ENCODE measurements around the gene KCNQ1. TPM values are rescaled to one million over a fixed set of nuclear protein-coding genes. Genes with fewer than 3 reads are reported as not detected.

The KCNQ1 gene
- total and polyA plus RNA-seq, 2 experiments from 2014 or later, result 0.45 to 0.87 TPM

DNA sequence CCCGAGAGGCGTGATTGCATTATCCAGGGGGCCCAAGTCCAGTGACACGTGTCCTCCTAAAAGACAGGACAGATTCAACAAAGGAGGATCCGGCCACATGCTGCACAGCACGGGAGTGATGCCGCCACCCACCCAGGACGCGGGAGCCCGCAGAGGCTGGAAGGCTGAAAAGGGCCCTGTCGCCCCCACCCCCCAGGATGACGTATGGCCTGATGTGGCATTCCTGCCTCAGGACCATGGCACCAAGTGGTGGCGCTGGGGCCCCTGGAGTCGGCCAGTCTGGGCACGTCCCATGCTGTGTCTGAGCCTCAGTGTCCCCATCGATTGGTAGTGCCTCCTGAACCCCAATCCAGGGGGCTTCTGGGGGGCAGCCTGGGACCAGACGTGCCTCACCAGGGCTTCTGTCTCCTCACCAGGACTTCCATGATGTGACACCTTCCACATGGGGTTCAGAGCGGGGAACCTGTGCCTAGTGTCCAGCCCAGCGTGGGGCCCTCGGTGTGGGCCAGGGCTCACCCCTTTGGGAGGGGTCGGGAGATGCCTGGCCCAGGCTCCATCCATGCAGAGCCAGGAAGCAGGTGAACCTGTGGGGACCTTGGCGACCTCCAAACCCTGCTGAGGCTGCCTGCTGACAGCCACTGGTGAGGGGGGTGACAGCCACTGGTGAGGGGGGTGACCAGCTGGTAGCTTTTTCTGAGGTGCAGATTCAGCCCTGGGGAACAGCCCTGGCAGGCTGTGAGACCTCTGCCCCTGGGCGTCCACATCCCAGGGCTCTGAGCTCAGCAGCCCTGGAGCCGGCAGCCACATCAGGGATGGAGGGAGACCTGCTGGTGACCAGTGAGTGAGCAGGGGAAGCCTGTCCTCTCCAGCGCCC is 75.3 kb downstream of the KCNQ1 start:
- Mint-ChIP-seq H3K27me3 (ENCODE audit: insufficient read depth, low read depth, poor library complexity) (peaks cover 30% of the 10 kb centered on the region), H3K4me3 (no peak overlapping the region), H3K9me3 (no peaks in the 10 kb centered on the region), H3K27ac (no peak overlapping the region), H3K4me1 (no peaks in the 10 kb centered on the region), H3K36me3 (ENCODE audit: low read depth) (no peaks in the 10 kb centered on the region)
- Histone ChIP-seq H3K4me1 (ENCODE audit: insufficient read depth) (no peaks in the 10 kb centered on the region), H3K27ac (ENCODE audit: low read depth) (no peak overlapping the region), H3F3A (replicated peaks; ENCODE audit: low read depth) (no peaks in the 10 kb centered on the region), H3K9me2 (ENCODE audit: insufficient read depth) (no peaks in the 10 kb centered on the region), H3K79me2 (replicated peaks; ENCODE audit: insufficient read depth) (no peaks in the 10 kb centered on the region), H3K4me3 (no peak overlapping the region), H3K4me2 (no peak overlapping the region), H4K20me1 (replicated peaks; ENCODE audit: insufficient read depth) (no peaks in the 10 kb centered on the region), H2AFZ (no peak overlapping the region), H3K27me3 (ENCODE audit: insufficient read depth) (no peaks in the 10 kb centered on the region), H3K36me3 (ENCODE audit: insufficient read depth) (no peaks in the 10 kb centered on the region)
- ATAC-seq (no peak), DNase-seq (ENCODE audit: low spot score) (no peak)
- TF ChIP-seq, protein P1, sequence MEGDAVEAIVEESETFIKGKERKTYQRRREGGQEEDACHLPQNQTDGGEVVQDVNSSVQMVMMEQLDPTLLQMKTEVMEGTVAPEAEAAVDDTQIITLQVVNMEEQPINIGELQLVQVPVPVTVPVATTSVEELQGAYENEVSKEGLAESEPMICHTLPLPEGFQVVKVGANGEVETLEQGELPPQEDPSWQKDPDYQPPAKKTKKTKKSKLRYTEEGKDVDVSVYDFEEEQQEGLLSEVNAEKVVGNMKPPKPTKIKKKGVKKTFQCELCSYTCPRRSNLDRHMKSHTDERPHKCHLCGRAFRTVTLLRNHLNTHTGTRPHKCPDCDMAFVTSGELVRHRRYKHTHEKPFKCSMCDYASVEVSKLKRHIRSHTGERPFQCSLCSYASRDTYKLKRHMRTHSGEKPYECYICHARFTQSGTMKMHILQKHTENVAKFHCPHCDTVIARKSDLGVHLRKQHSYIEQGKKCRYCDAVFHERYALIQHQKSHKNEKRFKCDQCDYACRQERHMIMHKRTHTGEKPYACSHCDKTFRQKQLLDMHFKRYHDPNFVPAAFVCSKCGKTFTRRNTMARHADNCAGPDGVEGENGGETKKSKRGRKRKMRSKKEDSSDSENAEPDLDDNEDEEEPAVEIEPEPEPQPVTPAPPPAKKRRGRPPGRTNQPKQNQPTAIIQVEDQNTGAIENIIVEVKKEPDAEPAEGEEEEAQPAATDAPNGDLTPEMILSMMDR (conservative IDR thresholded peaks at IDR 0.05; ENCODE audit: low read depth in 2 of 2), result no peak
- TF ChIP-seq EZH2phosphoT487 (IDR thresholded peaks at IDR 0.05; ENCODE audit: unreplicated experiment) (no peak), STAT1 (IDR thresholded peaks at IDR 0.05; ENCODE audit: unreplicated experiment) (no peak), POLR2AphosphoS5 (IDR thresholded peaks at IDR 0.05; ENCODE audit: low read depth) (no peak), NANOG (IDR thresholded peaks at IDR 0.05; ENCODE audit: borderline replicate concordance) (no peak), EZH2 (IDR thresholded peaks at IDR 0.05; ENCODE audit: low read depth, unreplicated experiment) (no peak), JUNB (IDR thresholded peaks at IDR 0.05; ENCODE audit: unreplicated experiment) (no peak), ZNF114 (CRISPR knock-in tag; IDR thresholded peaks at IDR 0.05) (no peak), ZNF331 (CRISPR knock-in tag; IDR thresholded peaks at IDR 0.05; ENCODE audit: low read depth) (no peak), CREB1 (CRISPR knock-in tag; IDR thresholded peaks at IDR 0.05; ENCODE audit: low read depth) (no peak)
- TF ChIP-seq, protein P2, sequence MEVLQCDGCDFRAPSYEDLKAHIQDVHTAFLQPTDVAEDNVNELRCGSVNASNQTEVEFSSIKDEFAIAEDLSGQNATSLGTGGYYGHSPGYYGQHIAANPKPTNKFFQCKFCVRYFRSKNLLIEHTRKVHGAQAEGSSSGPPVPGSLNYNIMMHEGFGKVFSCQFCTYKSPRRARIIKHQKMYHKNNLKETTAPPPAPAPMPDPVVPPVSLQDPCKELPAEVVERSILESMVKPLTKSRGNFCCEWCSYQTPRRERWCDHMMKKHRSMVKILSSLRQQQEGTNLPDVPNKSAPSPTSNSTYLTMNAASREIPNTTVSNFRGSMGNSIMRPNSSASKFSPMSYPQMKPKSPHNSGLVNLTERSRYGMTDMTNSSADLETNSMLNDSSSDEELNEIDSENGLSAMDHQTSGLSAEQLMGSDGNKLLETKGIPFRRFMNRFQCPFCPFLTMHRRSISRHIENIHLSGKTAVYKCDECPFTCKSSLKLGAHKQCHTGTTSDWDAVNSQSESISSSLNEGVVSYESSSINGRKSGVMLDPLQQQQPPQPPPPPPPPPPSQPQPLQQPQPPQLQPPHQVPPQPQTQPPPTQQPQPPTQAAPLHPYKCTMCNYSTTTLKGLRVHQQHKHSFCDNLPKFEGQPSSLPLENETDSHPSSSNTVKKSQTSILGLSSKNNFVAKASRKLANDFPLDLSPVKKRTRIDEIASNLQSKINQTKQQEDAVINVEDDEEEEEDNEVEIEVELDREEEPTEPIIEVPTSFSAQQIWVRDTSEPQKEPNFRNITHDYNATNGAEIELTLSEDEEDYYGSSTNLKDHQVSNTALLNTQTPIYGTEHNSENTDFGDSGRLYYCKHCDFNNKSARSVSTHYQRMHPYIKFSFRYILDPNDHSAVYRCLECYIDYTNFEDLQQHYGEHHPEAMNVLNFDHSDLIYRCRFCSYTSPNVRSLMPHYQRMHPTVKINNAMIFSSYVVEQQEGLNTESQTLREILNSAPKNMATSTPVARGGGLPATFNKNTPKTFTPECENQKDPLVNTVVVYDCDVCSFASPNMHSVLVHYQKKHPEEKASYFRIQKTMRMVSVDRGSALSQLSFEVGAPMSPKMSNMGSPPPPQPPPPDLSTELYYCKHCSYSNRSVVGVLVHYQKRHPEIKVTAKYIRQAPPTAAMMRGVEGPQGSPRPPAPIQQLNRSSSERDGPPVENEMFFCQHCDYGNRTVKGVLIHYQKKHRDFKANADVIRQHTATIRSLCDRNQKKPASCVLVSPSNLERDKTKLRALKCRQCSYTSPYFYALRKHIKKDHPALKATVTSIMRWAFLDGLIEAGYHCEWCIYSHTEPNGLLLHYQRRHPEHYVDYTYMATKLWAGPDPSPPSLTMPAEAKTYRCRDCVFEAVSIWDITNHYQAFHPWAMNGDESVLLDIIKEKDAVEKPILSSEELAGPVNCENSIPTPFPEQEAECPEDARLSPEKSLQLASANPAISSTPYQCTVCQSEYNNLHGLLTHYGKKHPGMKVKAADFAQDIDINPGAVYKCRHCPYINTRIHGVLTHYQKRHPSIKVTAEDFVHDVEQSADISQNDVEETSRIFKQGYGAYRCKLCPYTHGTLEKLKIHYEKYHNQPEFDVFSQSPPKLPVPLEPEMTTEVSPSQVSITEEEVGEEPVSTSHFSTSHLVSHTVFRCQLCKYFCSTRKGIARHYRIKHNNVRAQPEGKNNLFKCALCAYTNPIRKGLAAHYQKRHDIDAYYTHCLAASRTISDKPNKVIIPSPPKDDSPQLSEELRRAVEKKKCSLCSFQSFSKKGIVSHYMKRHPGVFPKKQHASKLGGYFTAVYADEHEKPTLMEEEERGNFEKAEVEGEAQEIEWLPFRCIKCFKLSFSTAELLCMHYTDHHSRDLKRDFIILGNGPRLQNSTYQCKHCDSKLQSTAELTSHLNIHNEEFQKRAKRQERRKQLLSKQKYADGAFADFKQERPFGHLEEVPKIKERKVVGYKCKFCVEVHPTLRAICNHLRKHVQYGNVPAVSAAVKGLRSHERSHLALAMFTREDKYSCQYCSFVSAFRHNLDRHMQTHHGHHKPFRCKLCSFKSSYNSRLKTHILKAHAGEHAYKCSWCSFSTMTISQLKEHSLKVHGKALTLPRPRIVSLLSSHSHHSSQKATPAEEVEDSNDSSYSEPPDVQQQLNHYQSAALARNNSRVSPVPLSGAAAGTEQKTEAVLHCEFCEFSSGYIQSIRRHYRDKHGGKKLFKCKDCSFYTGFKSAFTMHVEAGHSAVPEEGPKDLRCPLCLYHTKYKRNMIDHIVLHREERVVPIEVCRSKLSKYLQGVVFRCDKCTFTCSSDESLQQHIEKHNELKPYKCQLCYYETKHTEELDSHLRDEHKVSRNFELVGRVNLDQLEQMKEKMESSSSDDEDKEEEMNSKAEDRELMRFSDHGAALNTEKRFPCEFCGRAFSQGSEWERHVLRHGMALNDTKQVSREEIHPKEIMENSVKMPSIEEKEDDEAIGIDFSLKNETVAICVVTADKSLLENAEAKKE (CRISPR knock-in tag; IDR thresholded peaks at IDR 0.05), result no peak
- TF ChIP-seq, protein P3, sequence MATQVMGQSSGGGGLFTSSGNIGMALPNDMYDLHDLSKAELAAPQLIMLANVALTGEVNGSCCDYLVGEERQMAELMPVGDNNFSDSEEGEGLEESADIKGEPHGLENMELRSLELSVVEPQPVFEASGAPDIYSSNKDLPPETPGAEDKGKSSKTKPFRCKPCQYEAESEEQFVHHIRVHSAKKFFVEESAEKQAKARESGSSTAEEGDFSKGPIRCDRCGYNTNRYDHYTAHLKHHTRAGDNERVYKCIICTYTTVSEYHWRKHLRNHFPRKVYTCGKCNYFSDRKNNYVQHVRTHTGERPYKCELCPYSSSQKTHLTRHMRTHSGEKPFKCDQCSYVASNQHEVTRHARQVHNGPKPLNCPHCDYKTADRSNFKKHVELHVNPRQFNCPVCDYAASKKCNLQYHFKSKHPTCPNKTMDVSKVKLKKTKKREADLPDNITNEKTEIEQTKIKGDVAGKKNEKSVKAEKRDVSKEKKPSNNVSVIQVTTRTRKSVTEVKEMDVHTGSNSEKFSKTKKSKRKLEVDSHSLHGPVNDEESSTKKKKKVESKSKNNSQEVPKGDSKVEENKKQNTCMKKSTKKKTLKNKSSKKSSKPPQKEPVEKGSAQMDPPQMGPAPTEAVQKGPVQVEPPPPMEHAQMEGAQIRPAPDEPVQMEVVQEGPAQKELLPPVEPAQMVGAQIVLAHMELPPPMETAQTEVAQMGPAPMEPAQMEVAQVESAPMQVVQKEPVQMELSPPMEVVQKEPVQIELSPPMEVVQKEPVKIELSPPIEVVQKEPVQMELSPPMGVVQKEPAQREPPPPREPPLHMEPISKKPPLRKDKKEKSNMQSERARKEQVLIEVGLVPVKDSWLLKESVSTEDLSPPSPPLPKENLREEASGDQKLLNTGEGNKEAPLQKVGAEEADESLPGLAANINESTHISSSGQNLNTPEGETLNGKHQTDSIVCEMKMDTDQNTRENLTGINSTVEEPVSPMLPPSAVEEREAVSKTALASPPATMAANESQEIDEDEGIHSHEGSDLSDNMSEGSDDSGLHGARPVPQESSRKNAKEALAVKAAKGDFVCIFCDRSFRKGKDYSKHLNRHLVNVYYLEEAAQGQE (IDR thresholded peaks at IDR 0.05; ENCODE audit: unreplicated experiment), result no peak
- TF ChIP-seq, protein P4, sequence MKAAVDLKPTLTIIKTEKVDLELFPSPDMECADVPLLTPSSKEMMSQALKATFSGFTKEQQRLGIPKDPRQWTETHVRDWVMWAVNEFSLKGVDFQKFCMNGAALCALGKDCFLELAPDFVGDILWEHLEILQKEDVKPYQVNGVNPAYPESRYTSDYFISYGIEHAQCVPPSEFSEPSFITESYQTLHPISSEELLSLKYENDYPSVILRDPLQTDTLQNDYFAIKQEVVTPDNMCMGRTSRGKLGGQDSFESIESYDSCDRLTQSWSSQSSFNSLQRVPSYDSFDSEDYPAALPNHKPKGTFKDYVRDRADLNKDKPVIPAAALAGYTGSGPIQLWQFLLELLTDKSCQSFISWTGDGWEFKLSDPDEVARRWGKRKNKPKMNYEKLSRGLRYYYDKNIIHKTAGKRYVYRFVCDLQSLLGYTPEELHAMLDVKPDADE (IDR thresholded peaks at IDR 0.05), result no peak

Measured in GM23338 (cell line).